OCI-LY7 (cell line): ENCODE measurements around the gene WNT4. TPM values are rescaled to one million over a fixed set of nuclear protein-coding genes. Genes with fewer than 3 reads are reported as not detected.

ENCODE experiments used
- BruUV-seq: library from RNA; stranded (reverse); fragments of 400-500 nt; replicated peaks from 2 replicates; lab custom pipeline; 2021; lab: Mats Ljungman, UMichigan
- CTCF ChIA-PET: fragments of 300-600 bp; sonication (Branson Sonifier 250); formaldehyde crosslinking; loops from one replicate; lab custom pipeline; 2022; ENCODE audit warnings: antibody characterized with exemption; ENCODE audit not compliant: unreplicated experiment; lab: Charles Lee
- POLR2A ChIA-PET: fragments of 300-600 bp; sonication (Branson Sonifier 250); formaldehyde crosslinking; loops from one replicate; lab custom pipeline; 2022; ENCODE audit warnings: antibody characterized with exemption; lab: Charles Lee
- DNase-seq: peaks from one replicate; pipeline ENCODE4 v3.0.0-alpha.2; 2015; ENCODE audit warnings: low spot score
- H2AFZ ChIP-seq: fragments of 200-600 bp; sonication (generic), shearing (Covaris generic); 2 replicates; pipeline ENCODE4 v1.6.1; 2014; ENCODE audit warnings: mild to moderate bottlenecking, antibody characterized with exemption, low read length, moderate library complexity
- H3K27ac ChIP-seq: fragments of 200-600 bp; sonication (generic); 2 replicates; pipeline ENCODE4 v1.5.1; 2014; ENCODE audit warnings: mixed run types, low read depth, mild to moderate bottlenecking, moderate library complexity, low read length, inconsistent platforms; ENCODE audit not compliant: poor library complexity, severe bottlenecking
- H3K36me3 ChIP-seq: fragments of 200-600 bp; sonication (generic); 2 replicates; pipeline ENCODE4 v1.6.1; 2014; ENCODE audit warnings: mild to moderate bottlenecking, antibody characterized with exemption, low read length, moderate library complexity, mixed read lengths; ENCODE audit not compliant: insufficient read depth
- H3K4me1 ChIP-seq: fragments of 200-600 bp; sonication (generic); 2 replicates; pipeline ENCODE4 v1.5.1; 2014; ENCODE audit warnings: mild to moderate bottlenecking, low read length; ENCODE audit not compliant: insufficient read depth, poor library complexity, severe bottlenecking
- H3K4me2 ChIP-seq: fragments of 200-600 bp; sonication (generic); 2 replicates; pipeline ENCODE4 v1.6.1; 2014; ENCODE audit warnings: mild to moderate bottlenecking, low read length
- H3K4me3 ChIP-seq: fragments of 200-600 bp; sonication (generic); 2 replicates; pipeline ENCODE4 v1.5.1; 2014; ENCODE audit warnings: mild to moderate bottlenecking, low read depth, low read length; ENCODE audit not compliant: poor library complexity, severe bottlenecking
- H3K79me2 ChIP-seq: fragments of 200-600 bp; sonication (generic); 2 replicates; pipeline ENCODE4 v1.6.1; 2016; ENCODE audit warnings: low read depth, mild to moderate bottlenecking, low read length, moderate library complexity, mixed read lengths; ENCODE audit not compliant: insufficient read depth
- H3K9me2 ChIP-seq: fragments of 200-600 bp; sonication (generic); 2 replicates; pipeline ENCODE4 v1.6.1; 2016; ENCODE audit warnings: mild to moderate bottlenecking, low read length, mixed read lengths; ENCODE audit not compliant: insufficient read depth
- H3K9me3 ChIP-seq: fragments of 200-600 bp; sonication (generic); 2 replicates; pipeline ENCODE4 v1.6.1; 2014; ENCODE audit warnings: mild to moderate bottlenecking, mixed run types, low read length, mixed read lengths
- H4K20me1 ChIP-seq: fragments of 200-600 bp; sonication (generic); 2 replicates; pipeline ENCODE4 v1.6.1; 2014; ENCODE audit warnings: mild to moderate bottlenecking, antibody characterized with exemption, low read length, moderate library complexity, mixed read lengths; ENCODE audit not compliant: insufficient read depth
- CTCF ChIP-seq: fragments of 200-600 bp; sonication (generic); conservative IDR thresholded peaks from 2 replicates; pipeline ENCODE4 v1.5.1; 2014; ENCODE audit warnings: mild to moderate bottlenecking, antibody characterized with exemption, low read length, moderate library complexity, mixed read lengths
- EZH2phosphoT487 ChIP-seq: fragments of 200-600 bp; sonication (generic); IDR thresholded peaks from 2 replicates; pipeline ENCODE4 v1.6.1; 2018; ENCODE audit warnings: low read depth, borderline replicate concordance, mild to moderate bottlenecking, mixed run types, antibody characterized with exemption, low read length, moderate library complexity, mixed read lengths
- intact Hi-C: fragments of 100-400 bp; cut with micrococcal nuclease; formaldehyde crosslinking; loops from one replicate; pipeline ENCODE4 v1.10.0; 2022; ENCODE audit not compliant: unreplicated experiment
- total RNA-seq, 2 experiments: library from RNA; depleted of rRNA in 1 of 2; stranded (reverse); fragments of >200 nt in 1 of 2; shearing (Covaris generic) in 1 of 2; gene quantifications; 2 replicates each; pipeline ENCODE4 v1.2.3, GENCODE V29; 2014 to 2022

Gene WNT4
- total RNA-seq, 2 experiments from 2014 or later = not detected

- no peaks in the 10 kb centered on the region for H4K20me1 ChIP-seq
- no peaks in the 10 kb centered on the region for H3K79me2 ChIP-seq
- no peak overlapping the region for H3K4me3 ChIP-seq
- DNase-seq = no peak
- ChIA-PET CTCF (no interaction called here), POLR2A (no interaction called here)
- BruUV-seq = no TSS peak
- H3K4me2 ChIP-seq = no peak overlapping the region
- no peak overlapping the region for H2AFZ ChIP-seq
- H3K27ac ChIP-seq = no peak overlapping the region
- H3K9me3 ChIP-seq = no peaks in the 10 kb centered on the region
- H3K4me1 ChIP-seq = peaks cover 12% of the 10 kb centered on the region
- no peaks in the 10 kb centered on the region for H3K9me2 ChIP-seq
- no peaks in the 10 kb centered on the region for H3K36me3 ChIP-seq
- intact Hi-C loops = loop anchor here (5.0 to 10.0 kb wide), 2 partner anchors 81 to 509 kb away; partner anchors contain the start of gene C1QC
- TF ChIP-seq EZH2phosphoT487 = no peak
Observed at GRCh38 chr1:22133247-22133930, 9.5 kb downstream of the WNT4 start.

- intact Hi-C loops = loop anchor here (1.0 to 10.0 kb wide), 4 partner anchors 82 to 510 kb away; partner anchors contain the start of gene C1QC
- ChIA-PET CTCF (no interaction called here), POLR2A (no interaction called here)
- no peak overlapping the region for H3K4me3 ChIP-seq
- no peaks in the 10 kb centered on the region for H3K9me3 ChIP-seq
- H2AFZ ChIP-seq = no peak overlapping the region
- peaks cover 8% of the 10 kb centered on the region for H3K4me1 ChIP-seq
- TF ChIP-seq EZH2phosphoT487 = no peak
- TF ChIP-seq CTCF = no peak
- H3K4me2 ChIP-seq = no peak overlapping the region
- no peak overlapping the region for H3K27ac ChIP-seq
- H4K20me1 ChIP-seq = no peaks in the 10 kb centered on the region
- no peaks in the 10 kb centered on the region for H3K79me2 ChIP-seq
- H3K9me2 ChIP-seq = no peaks in the 10 kb centered on the region
- no peak for DNase-seq
- no TSS peak for BruUV-seq
- H3K36me3 ChIP-seq = no peaks in the 10 kb centered on the region
Observed at GRCh38 chr1:22132517-22133235, 10.2 kb downstream of the WNT4 start.

DNA sequence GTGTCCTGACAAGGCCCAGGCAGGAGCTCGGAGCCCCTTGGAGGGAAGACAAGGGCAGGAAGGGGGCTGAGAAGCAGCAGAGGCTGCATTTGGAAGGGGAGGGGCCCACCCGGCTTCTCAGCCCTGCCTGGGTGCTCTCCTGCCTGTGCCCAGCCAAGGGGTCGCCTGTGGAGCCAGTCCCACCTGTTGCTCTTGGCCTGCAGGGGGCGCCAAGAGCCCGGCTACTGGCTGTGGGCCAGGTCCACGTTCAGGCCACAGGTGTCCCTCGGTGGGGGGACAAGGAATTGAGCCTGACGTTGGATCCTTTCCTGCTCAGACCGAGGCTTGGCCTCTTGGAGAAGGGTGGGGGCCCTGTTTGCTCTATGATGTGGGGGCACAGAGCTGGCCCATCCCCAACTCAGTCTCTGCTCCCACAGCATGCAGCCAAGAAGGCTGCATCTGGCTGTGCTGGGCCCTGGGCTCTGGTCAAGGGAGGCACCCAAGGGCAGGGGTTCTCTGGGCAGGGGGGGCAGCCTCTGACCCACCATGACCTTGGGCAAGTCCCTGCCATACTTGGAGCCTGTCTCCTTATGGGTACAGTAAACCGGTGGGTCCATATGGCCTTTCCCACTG is 10.9 kb downstream of the WNT4 start:
- H3K36me3 ChIP-seq = no peaks in the 10 kb centered on the region
- intact Hi-C loops = loop anchor here (1.0 to 10.0 kb wide), 4 partner anchors 83 to 510 kb away; partner anchors contain the start of gene C1QC
- no peaks in the 10 kb centered on the region for H3K79me2 ChIP-seq
- peak; percentile 85 for TF ChIP-seq CTCF
- TF ChIP-seq EZH2phosphoT487 = no peak
- peaks cover 1% of the 10 kb centered on the region for H3K4me1 ChIP-seq
- no peak overlapping the region for H3K27ac ChIP-seq
- BruUV-seq = no TSS peak
- ChIA-PET CTCF (interaction anchor here (0.6 kb wide), 1 partner anchor 1964 kb away, joined by 3 read pairs; no protein-coding TSS in a partner anchor), POLR2A (interaction anchor here (0.7 kb wide), 1 partner anchor 9 kb away, joined by 4 read pairs; no protein-coding TSS in a partner anchor)
- H3K9me2 ChIP-seq = no peaks in the 10 kb centered on the region
- H3K4me2 ChIP-seq = no peak overlapping the region
- no peak overlapping the region for H2AFZ ChIP-seq
- H4K20me1 ChIP-seq = no peaks in the 10 kb centered on the region
- peak; percentile 66 for DNase-seq
- no peaks in the 10 kb centered on the region for H3K9me3 ChIP-seq
- no peak overlapping the region for H3K4me3 ChIP-seq
